Activated CD4-positive, alpha-beta T cell treated with anti-CD3 and anti-CD28 coated beads for 36 hours (primary cell): ENCODE data around the gene ZFYVE28. TPM values are rescaled to one million over a fixed set of nuclear protein-coding genes. Genes with fewer than 3 reads are reported as not detected.

ENCODE experiments used
- ATAC-seq: fragments of 200-7000 bp; cut with Tn5 transposase; one replicate; pipeline ENCODE4 v1.10.0; 2021; ENCODE audit warnings: mild to moderate bottlenecking, moderate library complexity
- CTCF ChIA-PET: fragments of 350-600 bp; sonication (Branson Sonifier 250); formaldehyde crosslinking; loops from one replicate; lab custom pipeline; 2021; ENCODE audit warnings: antibody characterized with exemption; lab: Charles Lee
- POLR2A ChIA-PET: fragments of 350-600 bp; sonication (Branson Sonifier 250); formaldehyde crosslinking; loops from one replicate; lab custom pipeline; 2021; ENCODE audit warnings: antibody characterized with exemption, inconsistent platforms; lab: Charles Lee
- DNase-seq: peaks from one replicate; pipeline ENCODE4 v3.0.0-alpha.2; 2020
- H3K27ac Mint-ChIP-seq: one replicate; pipeline ENCODE4 v1.8.0; 2021; ENCODE audit warnings: mixed read lengths
- H3K27me3 Mint-ChIP-seq: one replicate; pipeline ENCODE4 v1.8.0; 2021; ENCODE audit warnings: mixed read lengths
- H3K36me3 Mint-ChIP-seq: one replicate; pipeline ENCODE4 v1.8.0; 2021; ENCODE audit warnings: low read depth, mixed read lengths
- H3K4me1 Mint-ChIP-seq: one replicate; pipeline ENCODE4 v1.8.0; 2021; ENCODE audit warnings: mixed read lengths
- H3K4me3 Mint-ChIP-seq: one replicate; pipeline ENCODE4 v1.8.0; 2021; ENCODE audit warnings: mild to moderate bottlenecking, moderate library complexity, mixed read lengths
- H3K9me3 Mint-ChIP-seq: one replicate; pipeline ENCODE4 v1.8.0; 2021; ENCODE audit warnings: low read depth, mixed read lengths
- intact Hi-C, 2 experiments: fragments of 100-400 bp; cut with DNase I in 1 of 2; cut with micrococcal nuclease in 1 of 2; formaldehyde crosslinking; loops; one replicate each; pipeline versions ENCODE4 v1.14.2 to v1.15.1; 2022 to 2024; cut with DNase I, micrococcal nuclease
- total RNA-seq, 2 experiments: library from RNA; stranded (reverse); gene quantifications; one replicate each; pipeline ENCODE4 v1.2.3, GENCODE V29; 2021

ZFYVE28 gene
- total RNA-seq, 2 experiments from 2014 or later, result 8.7 to 9.3 TPM

DNA sequence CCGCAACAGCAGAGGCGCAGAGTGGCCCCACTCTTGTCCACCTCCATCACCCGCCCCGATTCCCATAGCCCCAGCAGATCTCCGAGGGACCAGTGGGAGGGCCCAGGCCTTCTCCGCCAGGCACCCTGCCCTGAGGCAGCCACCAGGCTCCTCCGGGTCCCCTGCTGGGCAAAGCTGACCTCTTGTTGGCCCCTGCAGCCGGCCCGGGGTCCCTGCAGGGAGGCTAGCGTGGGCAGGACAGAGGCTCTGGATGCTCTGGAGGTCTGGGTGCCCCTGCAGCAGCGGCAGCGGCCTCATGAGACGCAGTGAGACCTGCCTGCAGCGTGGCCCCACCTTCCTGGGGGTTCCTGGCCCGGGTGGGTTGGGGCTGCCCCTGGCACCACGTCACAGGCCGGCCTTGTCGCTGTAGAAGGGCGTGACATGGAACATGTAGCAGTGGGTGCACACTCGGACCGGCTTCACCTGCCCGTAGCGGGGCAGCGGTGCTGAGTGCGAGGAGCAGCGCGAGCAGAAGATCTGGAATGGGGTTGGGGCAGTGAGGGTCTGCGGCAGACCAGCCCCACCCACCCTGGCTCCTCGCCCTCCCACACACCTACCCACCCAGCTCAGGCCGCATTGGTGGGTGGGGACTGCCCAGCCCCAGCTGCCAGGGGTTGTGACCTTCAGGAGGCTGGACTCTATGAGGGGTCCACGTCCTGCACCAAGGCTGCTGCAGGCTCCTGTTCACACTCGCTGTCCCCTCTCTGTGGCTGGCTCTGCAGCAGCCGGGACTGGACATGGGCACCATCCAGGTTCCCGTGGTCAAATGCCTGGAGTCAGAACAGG, 147.9 kb downstream of the ZFYVE28 start:
- no peak overlapping the region for H3K4me3 Mint-ChIP-seq
- H3K36me3 Mint-ChIP-seq, result no peaks in the 10 kb centered on the region
- H3K4me1 Mint-ChIP-seq, result no peaks in the 10 kb centered on the region
- ATAC-seq (no peak), DNase-seq (no peak)
- intact Hi-C loops, result no loop called here
- H3K9me3 Mint-ChIP-seq, result no peaks in the 10 kb centered on the region
- H3K27ac Mint-ChIP-seq, result no peak overlapping the region
- H3K27me3 Mint-ChIP-seq, result no peaks in the 10 kb centered on the region
- ChIA-PET CTCF (no interaction called here), POLR2A (no interaction called here)

DNA sequence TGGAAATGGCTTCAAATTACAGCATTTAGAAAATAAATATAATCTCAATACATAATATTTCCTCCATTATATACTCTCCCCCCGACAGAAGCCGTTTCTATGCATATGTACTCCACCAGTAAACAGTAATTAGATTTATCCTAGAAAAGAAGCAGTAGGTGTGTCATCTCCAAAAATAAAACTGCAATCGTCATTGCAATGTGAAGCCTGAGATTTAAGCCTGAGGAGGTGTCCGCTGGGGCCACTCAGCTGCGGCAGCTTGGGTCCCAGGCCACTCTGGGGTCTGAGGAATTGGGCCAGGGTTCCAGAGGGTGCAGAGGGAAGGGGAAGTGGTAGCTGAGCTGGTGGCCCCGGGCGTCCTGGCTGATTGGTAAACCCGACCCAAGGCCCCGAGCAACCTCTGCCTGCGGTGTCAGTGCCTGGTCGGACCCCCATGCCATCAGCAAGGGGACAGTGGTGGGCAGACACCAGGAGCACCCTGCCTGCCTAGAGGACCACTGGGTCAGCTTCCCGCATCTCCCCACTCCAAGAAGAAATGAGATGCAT, 148.8 kb downstream of the ZFYVE28 start:
- DNase-seq (no peak), ATAC-seq (no peak)
- CTCF ChIA-PET, result no interaction called here
- POLR2A ChIA-PET, result no interaction called here
- no peak overlapping the region for H3K27ac Mint-ChIP-seq
- no peaks in the 10 kb centered on the region for H3K27me3 Mint-ChIP-seq
- H3K4me3 Mint-ChIP-seq, result no peak overlapping the region
- no peaks in the 10 kb centered on the region for H3K36me3 Mint-ChIP-seq
- no peaks in the 10 kb centered on the region for H3K9me3 Mint-ChIP-seq
- no peaks in the 10 kb centered on the region for H3K4me1 Mint-ChIP-seq
- intact Hi-C loops, result no loop called here

DNA sequence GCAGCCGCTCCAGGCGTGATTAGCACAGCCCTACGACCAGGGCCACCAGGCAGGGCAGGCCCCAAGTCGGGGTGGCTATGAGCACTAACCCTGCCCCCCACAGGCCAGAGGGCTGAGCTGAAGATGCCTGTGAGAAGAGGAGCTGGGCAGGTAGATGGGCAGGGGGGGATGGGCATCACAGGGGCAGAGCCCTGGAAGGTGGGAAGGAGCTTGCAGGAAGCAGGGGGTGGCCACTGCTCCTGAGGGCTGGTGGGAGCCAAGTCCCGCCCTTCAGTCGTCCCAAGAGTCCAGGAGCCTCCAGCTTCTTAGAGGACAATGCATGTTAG, 149.3 kb downstream of the ZFYVE28 start:
- ChIA-PET POLR2A (no interaction called here), CTCF (no interaction called here)
- H3K27ac Mint-ChIP-seq, result no peak overlapping the region
- H3K36me3 Mint-ChIP-seq, result no peaks in the 10 kb centered on the region
- ATAC-seq, result no peak
- no peaks in the 10 kb centered on the region for H3K9me3 Mint-ChIP-seq
- DNase-seq, result no peak
- no peaks in the 10 kb centered on the region for H3K27me3 Mint-ChIP-seq
- no peak overlapping the region for H3K4me3 Mint-ChIP-seq
- H3K4me1 Mint-ChIP-seq, result no peaks in the 10 kb centered on the region
- intact Hi-C loops, result no loop called here

- no peak for ATAC-seq
- H3K4me3 Mint-ChIP-seq, result no peak overlapping the region
- DNase-seq, result no peak
- H3K36me3 Mint-ChIP-seq, result no peaks in the 10 kb centered on the region
- no peaks in the 10 kb centered on the region for H3K4me1 Mint-ChIP-seq
- no peak overlapping the region for H3K27ac Mint-ChIP-seq
- CTCF ChIA-PET, result interaction anchor here (0.6 to 0.7 kb wide), 2 partner anchors 315 to 355 kb away, joined by 3 to 6 read pairs; no protein-coding TSS in a partner anchor
- H3K9me3 Mint-ChIP-seq, result no peaks in the 10 kb centered on the region
- POLR2A ChIA-PET, result no interaction called here
- intact Hi-C loops, result no loop called here
- no peaks in the 10 kb centered on the region for H3K27me3 Mint-ChIP-seq
Measured at GRCh38 chr4:2268357-2269205, 149.9 kb downstream of the ZFYVE28 start.

GRCh38 chr4:2267841-2268240, 150.6 kb downstream of the ZFYVE28 start:
- Mint-ChIP-seq H3K27me3 (no peaks in the 10 kb centered on the region), H3K9me3 (no peaks in the 10 kb centered on the region), H3K27ac (no peak overlapping the region), H3K36me3 (no peaks in the 10 kb centered on the region), H3K4me1 (no peaks in the 10 kb centered on the region), H3K4me3 (no peak overlapping the region)
- intact Hi-C loops, result no loop called here
- ATAC-seq (no peak), DNase-seq (no peak)
- ChIA-PET CTCF (interaction anchor here (0.6 to 0.7 kb wide), 2 partner anchors 314 to 354 kb away, joined by 3 to 6 read pairs; no protein-coding TSS in a partner anchor), POLR2A (no interaction called here)

DNA sequence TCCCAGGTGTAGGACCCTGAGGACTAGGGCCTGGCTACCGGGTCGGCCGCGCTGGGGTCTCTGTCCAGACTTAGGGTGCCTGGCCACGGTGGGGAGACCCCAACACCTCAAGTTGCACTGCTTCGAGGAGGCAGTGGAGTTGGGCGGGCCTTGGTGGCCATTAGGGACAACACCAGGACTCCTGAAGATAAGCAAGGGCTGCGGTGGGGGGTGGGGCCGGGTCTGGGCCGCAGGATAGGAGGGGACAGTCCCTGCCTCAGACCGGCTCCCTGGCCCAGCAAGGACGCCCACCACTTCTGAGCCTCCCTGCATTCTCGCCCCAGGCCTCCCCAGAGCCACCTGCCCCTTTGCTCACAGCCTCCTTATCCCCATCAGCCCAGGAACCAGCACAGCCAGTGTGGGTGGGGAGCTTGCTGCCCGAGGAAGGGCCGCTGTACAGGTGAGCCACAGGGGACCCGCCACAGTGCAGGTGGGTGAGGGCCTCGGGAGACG, 151.1 kb downstream of the ZFYVE28 start:
- CTCF ChIA-PET, result interaction anchor here (0.7 kb wide), 1 partner anchor 353 kb away, joined by 3 read pairs; no protein-coding TSS in a partner anchor
- Mint-ChIP-seq H3K27ac (no peak overlapping the region), H3K36me3 (no peaks in the 10 kb centered on the region), H3K9me3 (no peaks in the 10 kb centered on the region), H3K4me3 (no peak overlapping the region), H3K27me3 (no peaks in the 10 kb centered on the region), H3K4me1 (no peaks in the 10 kb centered on the region)
- POLR2A ChIA-PET, result no interaction called here
- intact Hi-C loops, result no loop called here
- DNase-seq (no peak), ATAC-seq (no peak)

DNA sequence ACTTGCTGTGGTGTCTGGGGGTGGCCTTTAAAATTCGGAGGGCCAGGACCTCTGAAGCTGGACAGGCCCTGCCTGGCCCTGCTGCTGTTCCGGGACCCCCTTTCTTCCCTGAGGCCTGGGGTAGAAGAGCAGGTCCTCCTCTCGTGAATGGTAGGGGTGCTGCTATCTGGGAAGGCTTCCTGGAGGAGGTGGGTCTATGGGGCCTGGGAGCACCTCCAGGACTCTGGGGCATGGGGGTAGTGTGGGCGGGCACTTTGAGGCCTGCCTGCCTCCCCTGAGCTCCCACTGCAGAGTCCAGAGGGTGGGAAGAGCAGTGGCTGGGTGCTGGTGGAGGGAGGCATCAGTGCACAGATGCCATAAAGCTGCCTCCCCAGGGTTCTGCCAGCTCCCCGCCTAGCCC, 151.6 kb downstream of the ZFYVE28 start:
- intact Hi-C loops, result no loop called here
- Mint-ChIP-seq H3K36me3 (no peaks in the 10 kb centered on the region), H3K9me3 (no peaks in the 10 kb centered on the region), H3K4me3 (no peak overlapping the region), H3K27ac (no peak overlapping the region), H3K27me3 (no peaks in the 10 kb centered on the region), H3K4me1 (no peaks in the 10 kb centered on the region)
- ChIA-PET POLR2A (no interaction called here), CTCF (no interaction called here)
- ATAC-seq (no peak), DNase-seq (no peak)

DNA sequence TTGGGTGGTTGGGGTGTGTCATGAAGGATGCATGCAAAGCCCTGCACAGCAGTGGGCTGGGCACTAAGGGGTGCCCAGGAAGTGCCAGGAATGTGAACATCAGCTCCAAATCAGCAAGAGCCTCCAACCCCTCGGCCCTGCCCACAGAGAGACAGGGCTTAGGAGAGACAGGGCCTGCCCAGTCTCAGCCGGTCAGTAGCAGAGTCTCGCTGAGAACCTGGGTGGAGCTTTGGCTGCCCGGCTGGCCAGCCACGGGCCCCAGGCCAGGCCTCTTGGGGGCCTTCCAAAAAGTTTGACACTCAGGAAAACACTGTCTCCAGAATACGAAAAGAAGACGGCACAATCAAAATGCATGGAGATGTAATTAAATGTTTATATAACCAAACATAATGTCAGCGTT, 152.3 kb downstream of the ZFYVE28 start:
- Mint-ChIP-seq H3K4me3 (no peak overlapping the region), H3K36me3 (no peaks in the 10 kb centered on the region), H3K27ac (no peak overlapping the region), H3K27me3 (no peaks in the 10 kb centered on the region), H3K4me1 (no peaks in the 10 kb centered on the region), H3K9me3 (no peaks in the 10 kb centered on the region)
- ChIA-PET POLR2A (no interaction called here), CTCF (no interaction called here)
- no peak for ATAC-seq
- no peak for DNase-seq
- intact Hi-C loops, result no loop called here

DNA sequence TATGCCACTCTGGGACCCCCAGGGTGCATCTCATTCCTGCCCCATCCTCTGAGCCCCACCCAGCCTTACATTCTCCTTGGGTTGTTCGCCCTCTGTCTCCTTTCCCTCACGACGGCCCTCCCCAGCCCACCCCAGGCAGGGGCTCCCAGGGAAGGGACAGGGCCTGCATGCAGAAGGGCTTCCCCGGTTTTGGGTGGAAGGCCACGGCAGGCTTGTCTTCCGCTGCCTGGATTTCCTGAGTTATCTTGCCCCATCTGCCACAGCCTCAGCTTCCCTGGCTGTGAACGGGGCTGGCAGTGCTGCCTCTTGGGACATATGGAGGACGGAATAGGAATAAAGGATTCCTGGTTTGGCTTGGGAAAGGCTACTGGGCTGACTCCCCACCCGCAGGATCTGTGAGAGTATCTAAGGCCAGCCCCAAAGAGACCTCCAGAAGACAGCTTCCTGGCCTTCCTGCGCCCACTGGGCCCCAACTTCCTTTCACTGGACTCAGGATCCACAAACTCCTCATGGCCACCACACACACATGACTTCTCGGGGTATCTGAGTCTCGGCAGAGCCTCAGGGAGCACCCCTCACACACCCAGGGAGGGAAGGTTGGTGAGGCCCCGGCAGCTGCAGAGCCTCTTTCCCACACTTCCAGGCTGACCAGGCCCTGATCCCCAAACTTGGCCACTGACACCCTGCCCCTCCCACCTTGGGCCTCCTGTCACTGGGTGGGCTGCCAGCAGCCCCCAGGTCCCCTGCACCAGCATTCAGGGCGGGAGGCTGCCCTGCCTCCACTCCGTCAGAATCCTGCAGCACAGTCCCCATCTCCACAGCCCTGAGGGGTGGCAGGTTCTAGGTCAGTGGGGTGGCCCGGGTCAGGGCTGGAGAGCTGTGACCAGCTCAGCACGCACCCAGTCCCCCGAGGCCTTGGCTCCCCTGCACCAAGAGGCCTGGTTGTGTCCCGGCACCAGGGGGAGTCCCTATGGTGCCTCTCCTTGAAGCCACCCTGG, 153.0 kb downstream of the ZFYVE28 start:
- H3K27me3 Mint-ChIP-seq, result no peaks in the 10 kb centered on the region
- H3K36me3 Mint-ChIP-seq, result no peaks in the 10 kb centered on the region
- H3K4me3 Mint-ChIP-seq, result no peak overlapping the region
- ATAC-seq, result no peak
- intact Hi-C loops, result no loop called here
- no peaks in the 10 kb centered on the region for H3K9me3 Mint-ChIP-seq
- CTCF ChIA-PET, result interaction anchor here (0.6 kb wide), 1 partner anchor 144 kb away, joined by 3 read pairs; no protein-coding TSS in a partner anchor
- POLR2A ChIA-PET, result no interaction called here
- no peaks in the 10 kb centered on the region for H3K4me1 Mint-ChIP-seq
- no peak overlapping the region for H3K27ac Mint-ChIP-seq
- no peak for DNase-seq

DNA sequence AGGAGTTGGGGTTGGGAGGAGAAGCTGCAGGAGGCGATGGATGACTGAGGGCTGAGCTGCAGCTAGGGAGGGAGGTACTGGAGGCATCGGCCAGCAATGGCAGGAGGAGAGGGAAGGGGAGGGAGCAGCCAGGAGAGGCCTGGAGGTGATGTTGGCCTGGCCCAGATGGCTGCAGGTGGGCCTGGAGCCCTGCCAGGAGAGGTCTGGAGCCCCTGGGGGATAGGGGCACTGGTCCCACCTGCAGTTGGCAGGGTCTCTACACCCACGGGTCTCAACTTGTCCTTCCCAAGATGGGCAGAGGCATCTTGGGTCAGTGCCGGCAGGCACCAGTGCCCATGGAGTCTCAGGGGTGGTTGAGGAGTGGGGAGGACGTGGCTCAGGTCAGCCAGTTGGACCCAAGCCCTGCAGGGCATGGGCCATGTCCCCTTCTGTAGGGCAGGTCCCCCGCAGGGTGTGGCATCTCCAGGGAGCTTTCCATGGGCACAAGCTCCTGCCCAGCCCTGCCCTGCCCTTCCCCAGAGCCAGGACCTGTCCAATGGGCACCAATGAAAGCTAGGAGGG, 153.9 kb downstream of the ZFYVE28 start:
- no peak for DNase-seq
- peaks cover 2% of the 10 kb centered on the region for H3K4me1 Mint-ChIP-seq
- intact Hi-C loops, result loop anchor here in 1 of 2 experiments (5.0 kb wide), 3 partner anchors 552 to 698 kb away; partner anchors contain the start of genes ADD1, GRK4, NOP14 and SLBP
- ATAC-seq, result no peak
- no peak overlapping the region for H3K4me3 Mint-ChIP-seq
- H3K9me3 Mint-ChIP-seq, result no peaks in the 10 kb centered on the region
- CTCF ChIA-PET, result interaction anchor here (0.5 kb wide), 1 partner anchor 539 kb away, joined by 3 read pairs; no protein-coding TSS in a partner anchor
- POLR2A ChIA-PET, result no interaction called here
- H3K27ac Mint-ChIP-seq, result no peak overlapping the region
- no peaks in the 10 kb centered on the region for H3K36me3 Mint-ChIP-seq
- no peaks in the 10 kb centered on the region for H3K27me3 Mint-ChIP-seq
